ENCODE results near the gene LRRC42. TPM values are rescaled to one million over a fixed set of nuclear protein-coding genes. Genes with fewer than 3 reads are reported as not detected.

The LRRC42 gene
- total and polyA plus RNA-seq, 4 donors: 9.8 to 14.8 (median 10.9) TPM

DNA sequence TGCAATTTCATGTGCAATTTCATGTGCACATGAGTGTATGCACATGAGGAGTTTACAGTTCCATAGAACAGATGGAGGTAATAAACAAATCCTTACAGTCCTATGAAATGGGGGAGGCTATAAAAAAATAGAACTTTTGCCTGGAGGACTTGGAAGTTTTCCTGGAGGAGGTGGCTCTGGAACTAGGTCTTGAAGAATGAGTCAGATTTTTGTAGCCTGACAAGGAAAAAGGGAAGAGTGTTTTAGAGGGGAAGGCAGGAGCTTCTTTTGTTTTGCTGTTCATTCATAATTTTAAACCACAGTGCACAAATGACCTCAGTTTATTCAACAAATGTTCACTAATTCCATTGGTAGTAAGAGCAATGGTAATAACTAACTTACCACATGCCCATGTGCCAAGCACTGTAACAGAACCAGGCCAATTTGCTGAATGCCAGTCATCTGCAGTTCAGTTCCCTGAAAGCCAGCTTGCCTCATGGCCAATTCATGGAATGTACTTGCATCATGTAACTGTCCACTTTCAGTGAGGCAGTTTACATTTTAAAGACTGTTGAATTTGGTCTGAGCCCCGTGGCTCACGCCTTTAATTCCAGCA lies 49.4 kb upstream of the LRRC42 start (continued):
- TF ChIP-seq, protein P1, sequence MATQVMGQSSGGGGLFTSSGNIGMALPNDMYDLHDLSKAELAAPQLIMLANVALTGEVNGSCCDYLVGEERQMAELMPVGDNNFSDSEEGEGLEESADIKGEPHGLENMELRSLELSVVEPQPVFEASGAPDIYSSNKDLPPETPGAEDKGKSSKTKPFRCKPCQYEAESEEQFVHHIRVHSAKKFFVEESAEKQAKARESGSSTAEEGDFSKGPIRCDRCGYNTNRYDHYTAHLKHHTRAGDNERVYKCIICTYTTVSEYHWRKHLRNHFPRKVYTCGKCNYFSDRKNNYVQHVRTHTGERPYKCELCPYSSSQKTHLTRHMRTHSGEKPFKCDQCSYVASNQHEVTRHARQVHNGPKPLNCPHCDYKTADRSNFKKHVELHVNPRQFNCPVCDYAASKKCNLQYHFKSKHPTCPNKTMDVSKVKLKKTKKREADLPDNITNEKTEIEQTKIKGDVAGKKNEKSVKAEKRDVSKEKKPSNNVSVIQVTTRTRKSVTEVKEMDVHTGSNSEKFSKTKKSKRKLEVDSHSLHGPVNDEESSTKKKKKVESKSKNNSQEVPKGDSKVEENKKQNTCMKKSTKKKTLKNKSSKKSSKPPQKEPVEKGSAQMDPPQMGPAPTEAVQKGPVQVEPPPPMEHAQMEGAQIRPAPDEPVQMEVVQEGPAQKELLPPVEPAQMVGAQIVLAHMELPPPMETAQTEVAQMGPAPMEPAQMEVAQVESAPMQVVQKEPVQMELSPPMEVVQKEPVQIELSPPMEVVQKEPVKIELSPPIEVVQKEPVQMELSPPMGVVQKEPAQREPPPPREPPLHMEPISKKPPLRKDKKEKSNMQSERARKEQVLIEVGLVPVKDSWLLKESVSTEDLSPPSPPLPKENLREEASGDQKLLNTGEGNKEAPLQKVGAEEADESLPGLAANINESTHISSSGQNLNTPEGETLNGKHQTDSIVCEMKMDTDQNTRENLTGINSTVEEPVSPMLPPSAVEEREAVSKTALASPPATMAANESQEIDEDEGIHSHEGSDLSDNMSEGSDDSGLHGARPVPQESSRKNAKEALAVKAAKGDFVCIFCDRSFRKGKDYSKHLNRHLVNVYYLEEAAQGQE (IDR thresholded peaks at IDR 0.05): no peak
- TF ChIP-seq RXRA (IDR thresholded peaks at IDR 0.05) (peak; percentile 84 to 86), SP1 (IDR thresholded peaks at IDR 0.05) (peak; percentile 58), EGR1 (IDR thresholded peaks at IDR 0.05; ENCODE audit: low read depth in 2 of 2) (no peak)

DNA sequence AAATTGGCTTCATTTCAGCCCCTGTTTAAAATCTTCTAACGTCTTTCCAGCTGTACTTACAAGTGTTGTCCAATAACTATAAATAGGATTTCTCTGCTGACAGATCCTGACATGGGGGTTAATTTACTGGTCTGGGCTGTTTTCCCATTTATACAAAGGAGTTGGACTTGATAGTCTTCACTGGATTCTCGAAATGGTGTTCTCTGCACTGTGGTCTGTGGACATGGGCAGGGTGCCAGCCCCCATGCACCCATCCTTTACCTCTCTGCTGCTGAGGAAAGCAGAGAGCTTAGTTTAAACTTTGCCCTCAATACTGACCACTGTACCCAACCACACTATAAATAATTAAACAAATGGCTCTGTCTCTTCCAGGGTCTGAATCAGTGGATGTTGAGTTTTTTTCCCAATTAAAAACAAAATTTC lies 46.9 kb upstream of the LRRC42 start:
- peaks cover 12 to 67% (median 42%) of the 10 kb centered on the region in 4 donors for H3K4me1 ChIP-seq (ENCODE audit: control insufficient read depth in 4 of 4, insufficient read depth in 4 of 4, low read length in 3 of 4)
- peak; percentile 68 for DNase-seq (ENCODE audit: low spot score)
- no peaks in the 10 kb centered on the region for H3K9me3 ChIP-seq (ENCODE audit: control insufficient read depth in 4 of 4, low read length in 3 of 4)
- 8% methylated on average over 2 of the region's 2 CpGs for WGBS
- H3K4me3 ChIP-seq (ENCODE audit: low read depth in 1 of 3, low read length in 3 of 3): peak overlapping the region in 1 of 3 donors; percentile 1
- H3K27ac ChIP-seq (ENCODE audit: low read depth in 1 of 2, low read length in 2 of 2): peak overlapping the region; percentile 69 to 85
- no peaks in the 10 kb centered on the region for H3K27me3 ChIP-seq (ENCODE audit: control insufficient read depth in 4 of 4, insufficient read depth in 4 of 4, low read length in 3 of 4)
- TF ChIP-seq TAF1 (conservative IDR thresholded peaks at IDR 0.05): no peak
- peak; percentile 42 to 88 for TF ChIP-seq JUND (IDR thresholded peaks at IDR 0.05)
- TF ChIP-seq, protein P2, sequence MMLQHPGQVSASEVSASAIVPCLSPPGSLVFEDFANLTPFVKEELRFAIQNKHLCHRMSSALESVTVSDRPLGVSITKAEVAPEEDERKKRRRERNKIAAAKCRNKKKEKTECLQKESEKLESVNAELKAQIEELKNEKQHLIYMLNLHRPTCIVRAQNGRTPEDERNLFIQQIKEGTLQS (IDR thresholded peaks at IDR 0.05): no peak
- peak; percentile 86 to 94 for TF ChIP-seq HNF4A (conservative IDR thresholded peaks at IDR 0.05)
- peak; percentile 62 for TF ChIP-seq FOXA2 (IDR thresholded peaks at IDR 0.05)
- TF ChIP-seq, protein P3, sequence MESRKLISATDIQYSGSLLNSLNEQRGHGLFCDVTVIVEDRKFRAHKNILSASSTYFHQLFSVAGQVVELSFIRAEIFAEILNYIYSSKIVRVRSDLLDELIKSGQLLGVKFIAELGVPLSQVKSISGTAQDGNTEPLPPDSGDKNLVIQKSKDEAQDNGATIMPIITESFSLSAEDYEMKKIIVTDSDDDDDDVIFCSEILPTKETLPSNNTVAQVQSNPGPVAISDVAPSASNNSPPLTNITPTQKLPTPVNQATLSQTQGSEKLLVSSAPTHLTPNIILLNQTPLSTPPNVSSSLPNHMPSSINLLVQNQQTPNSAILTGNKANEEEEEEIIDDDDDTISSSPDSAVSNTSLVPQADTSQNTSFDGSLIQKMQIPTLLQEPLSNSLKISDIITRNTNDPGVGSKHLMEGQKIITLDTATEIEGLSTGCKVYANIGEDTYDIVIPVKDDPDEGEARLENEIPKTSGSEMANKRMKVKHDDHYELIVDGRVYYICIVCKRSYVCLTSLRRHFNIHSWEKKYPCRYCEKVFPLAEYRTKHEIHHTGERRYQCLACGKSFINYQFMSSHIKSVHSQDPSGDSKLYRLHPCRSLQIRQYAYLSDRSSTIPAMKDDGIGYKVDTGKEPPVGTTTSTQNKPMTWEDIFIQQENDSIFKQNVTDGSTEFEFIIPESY (IDR thresholded peaks at IDR 0.05): peak; percentile 75
- TF ChIP-seq FOXA1 (IDR thresholded peaks at IDR 0.05): peak; percentile 78
- peak; percentile 51 for TF ChIP-seq HNF4G (IDR thresholded peaks at IDR 0.05)
- TF ChIP-seq RAD21 (IDR thresholded peaks at IDR 0.05): peak; percentile 38 to 45
- TF ChIP-seq RXRA (IDR thresholded peaks at IDR 0.05): peak; percentile 77 to 94
- TF ChIP-seq SP1 (IDR thresholded peaks at IDR 0.05): peak; percentile 90
- TF ChIP-seq, protein P1 (IDR thresholded peaks at IDR 0.05): no peak
- no peak for TF ChIP-seq NR2F2 (IDR thresholded peaks at IDR 0.05)
- peak; percentile 80 for TF ChIP-seq YY1 (IDR thresholded peaks at IDR 0.05)
- peak in 1 of 2 donors; percentile 45 for TF ChIP-seq EGR1 (IDR thresholded peaks at IDR 0.05; ENCODE audit: low read depth in 2 of 2)
- TF ChIP-seq, protein P4, sequence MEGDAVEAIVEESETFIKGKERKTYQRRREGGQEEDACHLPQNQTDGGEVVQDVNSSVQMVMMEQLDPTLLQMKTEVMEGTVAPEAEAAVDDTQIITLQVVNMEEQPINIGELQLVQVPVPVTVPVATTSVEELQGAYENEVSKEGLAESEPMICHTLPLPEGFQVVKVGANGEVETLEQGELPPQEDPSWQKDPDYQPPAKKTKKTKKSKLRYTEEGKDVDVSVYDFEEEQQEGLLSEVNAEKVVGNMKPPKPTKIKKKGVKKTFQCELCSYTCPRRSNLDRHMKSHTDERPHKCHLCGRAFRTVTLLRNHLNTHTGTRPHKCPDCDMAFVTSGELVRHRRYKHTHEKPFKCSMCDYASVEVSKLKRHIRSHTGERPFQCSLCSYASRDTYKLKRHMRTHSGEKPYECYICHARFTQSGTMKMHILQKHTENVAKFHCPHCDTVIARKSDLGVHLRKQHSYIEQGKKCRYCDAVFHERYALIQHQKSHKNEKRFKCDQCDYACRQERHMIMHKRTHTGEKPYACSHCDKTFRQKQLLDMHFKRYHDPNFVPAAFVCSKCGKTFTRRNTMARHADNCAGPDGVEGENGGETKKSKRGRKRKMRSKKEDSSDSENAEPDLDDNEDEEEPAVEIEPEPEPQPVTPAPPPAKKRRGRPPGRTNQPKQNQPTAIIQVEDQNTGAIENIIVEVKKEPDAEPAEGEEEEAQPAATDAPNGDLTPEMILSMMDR (IDR thresholded peaks at IDR 0.05; ENCODE audit: low read depth, low read length, missing input control): no peak
- no peak for TF ChIP-seq GABPA (IDR thresholded peaks at IDR 0.05 in 1 of 2, conservative IDR thresholded peaks at IDR 0.05 in 1 of 2)
- TF ChIP-seq, protein P5, sequence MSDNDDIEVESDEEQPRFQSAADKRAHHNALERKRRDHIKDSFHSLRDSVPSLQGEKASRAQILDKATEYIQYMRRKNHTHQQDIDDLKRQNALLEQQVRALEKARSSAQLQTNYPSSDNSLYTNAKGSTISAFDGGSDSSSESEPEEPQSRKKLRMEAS (IDR thresholded peaks at IDR 0.05): peak; percentile 64
- H3K36me3 ChIP-seq (ENCODE audit: control insufficient read depth in 4 of 4, insufficient read depth in 3 of 4, low read depth in 1 of 4, low read length in 3 of 4): no peaks in the 10 kb centered on the region
- peak overlapping the region in 1 of 2 donors; percentile 85 for H3K9ac ChIP-seq (ENCODE audit: low read depth in 1 of 2, low read length in 2 of 2)
